ENCODE measurements around the gene ZFYVE27. TPM values are rescaled to one million over a fixed set of nuclear protein-coding genes. Genes with fewer than 3 reads are reported as not detected.

ZFYVE27 gene
- polyA plus RNA-seq, 1 donor (not counting 4 experiments of a cell fraction or from before 2014, with no cell fraction given) = 14.3 TPM

DNA sequence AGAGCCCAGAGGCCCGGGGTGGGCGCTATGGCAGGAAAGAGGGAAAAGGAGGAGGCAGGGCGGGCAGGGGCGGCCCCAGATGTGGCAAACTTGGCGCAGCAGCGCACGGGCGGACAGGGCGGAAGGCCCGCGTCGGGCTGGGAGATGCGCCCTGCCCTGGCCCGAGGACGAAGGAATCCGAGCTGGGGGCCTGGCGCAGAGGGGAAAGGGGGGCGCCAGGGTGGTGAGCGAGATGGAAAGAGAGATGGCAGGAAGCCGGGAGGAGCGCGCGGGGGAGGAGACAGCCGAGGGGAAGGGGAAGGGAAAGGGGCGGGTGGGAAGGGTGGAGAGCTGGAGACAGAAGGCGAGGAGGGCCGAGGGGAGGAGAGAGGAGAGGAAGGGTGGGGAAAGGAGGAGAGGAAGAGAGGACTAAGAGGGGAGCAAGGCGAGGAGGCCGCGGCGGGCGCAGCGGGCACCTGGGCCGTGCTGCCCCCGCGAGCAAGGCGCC is 23.5 kb upstream of the ZFYVE27 start, which contains the start of gene MARVELD1:
MARVELD1 (plus strand) TSS at position 392 of the 487 bp plus-strand sequence. CDS start 147 bp downstream, outside the sequence.
- Histone ChIP-seq H3K36me3 (ENCODE audit: control insufficient read depth in 2 of 2, extremely low read depth in 1 of 2, insufficient read depth in 2 of 2, low read length in 2 of 2) (peaks cover 6 to 22% of the 10 kb centered on the region in 2 experiments), H3K9ac (ENCODE audit: control insufficient read depth, extremely low read depth, insufficient read depth, low read length) (peak within 1 kb of the TSS; percentile 94), H3K9me3 (ENCODE audit: control insufficient read depth, low read depth, low read length) (no peaks in the 10 kb centered on the region), H4K20me1 (ENCODE audit: control insufficient read depth, extremely low read depth, insufficient read depth, low read length) (no peaks in the 10 kb centered on the region), H3K27me3 (ENCODE audit: control insufficient read depth, extremely low read depth, insufficient read depth, low read length) (no peaks in the 10 kb centered on the region), H3K4me1 (ENCODE audit: control insufficient read depth, extremely low read depth, insufficient read depth, low read length) (peaks cover 46% of the 10 kb centered on the region), H3K79me2 (ENCODE audit: control insufficient read depth, insufficient read depth, low read length) (peaks cover 34% of the 10 kb centered on the region), H3K4me2 (ENCODE audit: control insufficient read depth, extremely low read depth, insufficient read depth, low read depth, low read length) (peak within 1 kb of the TSS; percentile 73), H3K4me3 (ENCODE audit: control insufficient read depth in 2 of 3, extremely low read depth in 1 of 3, insufficient read depth in 2 of 3, low read depth in 1 of 3, low read length in 3 of 3) (peak within 1 kb of the TSS; percentile 70 to 74 (median 73)), H3K9me1 (ENCODE audit: control insufficient read depth, extremely low read depth, insufficient read depth, low read length) (no peaks in the 10 kb centered on the region), H2AFZ (ENCODE audit: control insufficient read depth, low read length) (peak within 1 kb of the TSS; percentile 48), H3K27ac (ENCODE audit: control insufficient read depth, insufficient read depth, low read length) (peak within 1 kb of the TSS; percentile 93)
- dilution Hi-C loops (cut with MboI; ENCODE audit: extremely low pct_ligation_motif_present, low sequenced_read_pairs) = no loop called here
- no peak for DNase-seq (ENCODE audit: low read depth, low spot score)
- FAIRE-seq = no peak
- TF ChIP-seq, protein P1, sequence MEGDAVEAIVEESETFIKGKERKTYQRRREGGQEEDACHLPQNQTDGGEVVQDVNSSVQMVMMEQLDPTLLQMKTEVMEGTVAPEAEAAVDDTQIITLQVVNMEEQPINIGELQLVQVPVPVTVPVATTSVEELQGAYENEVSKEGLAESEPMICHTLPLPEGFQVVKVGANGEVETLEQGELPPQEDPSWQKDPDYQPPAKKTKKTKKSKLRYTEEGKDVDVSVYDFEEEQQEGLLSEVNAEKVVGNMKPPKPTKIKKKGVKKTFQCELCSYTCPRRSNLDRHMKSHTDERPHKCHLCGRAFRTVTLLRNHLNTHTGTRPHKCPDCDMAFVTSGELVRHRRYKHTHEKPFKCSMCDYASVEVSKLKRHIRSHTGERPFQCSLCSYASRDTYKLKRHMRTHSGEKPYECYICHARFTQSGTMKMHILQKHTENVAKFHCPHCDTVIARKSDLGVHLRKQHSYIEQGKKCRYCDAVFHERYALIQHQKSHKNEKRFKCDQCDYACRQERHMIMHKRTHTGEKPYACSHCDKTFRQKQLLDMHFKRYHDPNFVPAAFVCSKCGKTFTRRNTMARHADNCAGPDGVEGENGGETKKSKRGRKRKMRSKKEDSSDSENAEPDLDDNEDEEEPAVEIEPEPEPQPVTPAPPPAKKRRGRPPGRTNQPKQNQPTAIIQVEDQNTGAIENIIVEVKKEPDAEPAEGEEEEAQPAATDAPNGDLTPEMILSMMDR (optimal IDR thresholded peaks at IDR 0.05 in 1 of 3, IDR thresholded peaks at IDR 0.05 in 1 of 3, conservative IDR thresholded peaks at IDR 0.05 in 1 of 3; ENCODE audit: extremely low read depth in 1 of 3, insufficient read depth in 2 of 3, low read length in 3 of 3) = no peak
- TF ChIP-seq EZH2 (IDR thresholded peaks at IDR 0.05; ENCODE audit: low read length) = no peak

DNA sequence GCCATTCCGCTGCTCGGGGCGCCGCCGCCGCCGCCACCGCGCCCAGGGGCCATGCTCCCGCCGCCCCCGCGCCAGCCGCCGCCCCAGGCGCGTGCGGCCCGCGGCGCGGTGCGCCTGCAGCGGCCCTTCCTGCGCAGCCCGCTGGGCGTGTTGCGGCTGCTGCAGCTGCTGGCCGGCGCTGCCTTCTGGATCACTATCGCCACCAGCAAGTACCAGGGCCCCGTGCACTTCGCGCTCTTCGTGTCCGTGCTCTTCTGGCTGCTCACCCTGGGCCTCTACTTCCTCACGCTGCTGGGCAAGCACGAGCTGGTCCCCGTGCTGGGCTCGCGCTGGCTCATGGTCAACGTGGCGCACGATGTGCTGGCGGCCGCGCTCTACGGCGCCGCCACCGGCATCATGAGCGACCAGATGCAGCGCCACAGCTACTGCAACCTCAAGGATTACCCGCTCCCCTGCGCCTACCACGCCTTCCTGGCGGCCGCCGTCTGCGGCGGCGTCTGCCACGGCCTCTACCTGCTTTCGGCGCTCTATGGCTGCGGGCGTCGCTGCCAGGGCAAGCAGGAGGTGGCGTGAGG is 23.0 kb upstream of the ZFYVE27 start:
- Histone ChIP-seq H3K9me3 (ENCODE audit: control insufficient read depth, low read depth, low read length) (no peaks in the 10 kb centered on the region), H3K4me2 (ENCODE audit: control insufficient read depth, extremely low read depth, insufficient read depth, low read depth, low read length) (peak overlapping the region; percentile 73), H2AFZ (ENCODE audit: control insufficient read depth, low read length) (peak overlapping the region; percentile 6), H3K27me3 (ENCODE audit: control insufficient read depth, extremely low read depth, insufficient read depth, low read length) (no peaks in the 10 kb centered on the region), H3K9ac (ENCODE audit: control insufficient read depth, extremely low read depth, insufficient read depth, low read length) (peak overlapping the region; percentile 94), H3K36me3 (ENCODE audit: control insufficient read depth in 2 of 2, extremely low read depth in 1 of 2, insufficient read depth in 2 of 2, low read length in 2 of 2) (peaks cover 6 to 22% of the 10 kb centered on the region in 2 experiments), H4K20me1 (ENCODE audit: control insufficient read depth, extremely low read depth, insufficient read depth, low read length) (no peaks in the 10 kb centered on the region), H3K4me3 (ENCODE audit: control insufficient read depth in 2 of 3, extremely low read depth in 1 of 3, insufficient read depth in 2 of 3, low read depth in 1 of 3, low read length in 3 of 3) (peak overlapping the region; percentile 67 to 74 (median 73)), H3K4me1 (ENCODE audit: control insufficient read depth, extremely low read depth, insufficient read depth, low read length) (peaks cover 50% of the 10 kb centered on the region), H3K9me1 (ENCODE audit: control insufficient read depth, extremely low read depth, insufficient read depth, low read length) (no peaks in the 10 kb centered on the region), H3K79me2 (ENCODE audit: control insufficient read depth, insufficient read depth, low read length) (peaks cover 34% of the 10 kb centered on the region), H3K27ac (ENCODE audit: control insufficient read depth, insufficient read depth, low read length) (peak overlapping the region; percentile 93)
- TF ChIP-seq, protein P1 (optimal IDR thresholded peaks at IDR 0.05 in 1 of 3, IDR thresholded peaks at IDR 0.05 in 1 of 3, conservative IDR thresholded peaks at IDR 0.05 in 1 of 3; ENCODE audit: extremely low read depth in 1 of 3, insufficient read depth in 2 of 3, low read length in 3 of 3) = peak; percentile 12 to 49 (median 33)
- no peak for TF ChIP-seq EZH2 (IDR thresholded peaks at IDR 0.05; ENCODE audit: low read length)
- DNase-seq (ENCODE audit: low read depth, low spot score) (no peak), FAIRE-seq (no peak)
- dilution Hi-C loops (cut with MboI; ENCODE audit: extremely low pct_ligation_motif_present, low sequenced_read_pairs) = no loop called here

Data from keratinocyte (primary cell).